GM23338 (cell line): ENCODE measurements around the gene FASN. TPM values are rescaled to one million over a fixed set of nuclear protein-coding genes. Genes with fewer than 3 reads are reported as not detected.

Experiments used
- ATAC-seq: fragments of 200-7000 bp; cut with Tn5 transposase; 3 replicates; pipeline ENCODE4 v1.9.1; 2020
- DNase-seq: peaks from one replicate; pipeline ENCODE4 v3.0.0-alpha.2; 2015; ENCODE audit warnings: low spot score
- H2AFZ ChIP-seq: fragments of 200-600 bp; sonication (generic); 2 replicates; pipeline ENCODE4 v1.8.0; 2016; ENCODE audit warnings: antibody characterized with exemption, mild to moderate bottlenecking, moderate library complexity
- H3F3A ChIP-seq: fragments of 200-600 bp; sonication (generic); replicated peaks from 2 replicates; pipeline ENCODE4 v1.8.0; 2017; ENCODE audit warnings: antibody characterized with exemption, mixed run types, low read depth
- H3K27ac ChIP-seq: fragments of 200-600 bp; sonication (generic); 2 replicates; pipeline ENCODE4 v1.6.1; 2016; ENCODE audit warnings: low read depth
- H3K27me3 ChIP-seq: fragments of 200-600 bp; sonication (generic); 2 replicates; pipeline ENCODE4 v1.8.0; 2016; ENCODE audit warnings: mild to moderate bottlenecking, mixed run types, moderate library complexity; ENCODE audit not compliant: insufficient read depth
- H3K36me3 ChIP-seq: fragments of 200-600 bp; sonication (generic); 2 replicates; pipeline ENCODE4 v1.8.0; 2016; ENCODE audit warnings: mild to moderate bottlenecking; ENCODE audit not compliant: insufficient read depth
- H3K4me1 ChIP-seq: fragments of 200-600 bp; sonication (generic); 2 replicates; pipeline ENCODE4 v1.8.0; 2016; ENCODE audit warnings: mild to moderate bottlenecking, moderate library complexity; ENCODE audit not compliant: insufficient read depth
- H3K4me2 ChIP-seq: fragments of 200-600 bp; sonication (generic); 2 replicates; pipeline ENCODE4 v1.7.1; 2017; ENCODE audit warnings: mixed run types
- H3K4me3 ChIP-seq: fragments of 200-600 bp; sonication (generic); 2 replicates; pipeline ENCODE4 v1.6.1; 2016; ENCODE audit warnings: mixed run types
- H3K79me2 ChIP-seq: fragments of 200-600 bp; sonication (generic); replicated peaks from 2 replicates; pipeline ENCODE4 v1.8.0; 2017; ENCODE audit warnings: mild to moderate bottlenecking; ENCODE audit not compliant: insufficient read depth
- H3K9me2 ChIP-seq: fragments of 200-600 bp; sonication (generic); 2 replicates; pipeline ENCODE4 v1.8.0; 2017; ENCODE audit not compliant: insufficient read depth
- H4K20me1 ChIP-seq: fragments of 200-600 bp; sonication (generic); replicated peaks from 2 replicates; pipeline ENCODE4 v1.8.0; 2017; ENCODE audit warnings: mild to moderate bottlenecking; ENCODE audit not compliant: insufficient read depth
- H3K27ac Mint-ChIP-seq: 2 replicates; pipeline ENCODE4 v1.8.0; 2020; ENCODE audit warnings: inconsistent platforms, mild to moderate bottlenecking, moderate library complexity, mixed read lengths
- H3K27me3 Mint-ChIP-seq: 3 replicates; pipeline ENCODE4 v1.8.0; 2022; ENCODE audit warnings: low read depth, mild to moderate bottlenecking, moderate library complexity, mixed read lengths, inconsistent platforms; ENCODE audit not compliant: insufficient read depth, poor library complexity
- H3K36me3 Mint-ChIP-seq: 3 replicates; pipeline ENCODE4 v1.8.0; 2021; ENCODE audit warnings: low read depth, mild to moderate bottlenecking, inconsistent platforms, moderate library complexity, mixed read lengths
- H3K4me1 Mint-ChIP-seq: 3 replicates; pipeline ENCODE4 v1.8.0; 2020; ENCODE audit warnings: mild to moderate bottlenecking, inconsistent platforms, mixed read lengths
- H3K4me3 Mint-ChIP-seq: 3 replicates; pipeline ENCODE4 v1.8.0; 2021; ENCODE audit warnings: moderate library complexity, mild to moderate bottlenecking, inconsistent platforms, mixed read lengths
- H3K9me3 Mint-ChIP-seq: 3 replicates; pipeline ENCODE4 v1.8.0; 2020; ENCODE audit warnings: moderate library complexity, mild to moderate bottlenecking, inconsistent platforms, mixed read lengths
- CREB1 ChIP-seq: fragments of 250-450 bp; sonication (Bioruptor Pico); IDR thresholded peaks from 2 replicates; pipeline ENCODE4 v1.5.0; 2020; ENCODE audit warnings: low read depth, mild to moderate bottlenecking, moderate library complexity
- CTCF ChIP-seq, 2 experiments: fragments of 200-600 bp in 1 of 2; sonication (generic) in 1 of 2; conservative IDR thresholded peaks; 2 replicates each; pipeline versions ENCODE4 v1.5.1 to v1.6.1; 2016 to 2017; ENCODE audit warnings: antibody characterized with exemption in 2 of 2, low read depth in 2 of 2, mild to moderate bottlenecking in 2 of 2, moderate library complexity in 1 of 2
- ETS1 ChIP-seq: IDR thresholded peaks from 2 replicates; pipeline ENCODE4 v1.6.1; 2016; ENCODE audit warnings: antibody characterized with exemption
- EZH2phosphoT487 ChIP-seq: fragments of 200-600 bp; sonication (generic); IDR thresholded peaks from one replicate; pipeline ENCODE4 v1.8.1; 2018; ENCODE audit warnings: antibody characterized with exemption; ENCODE audit not compliant: unreplicated experiment
- JUNB ChIP-seq: IDR thresholded peaks from one replicate; pipeline ENCODE4 v1.6.1; 2016; ENCODE audit warnings: antibody characterized with exemption; ENCODE audit not compliant: unreplicated experiment
- NANOG ChIP-seq: IDR thresholded peaks from 2 replicates; pipeline ENCODE4 v1.6.1; 2016; ENCODE audit warnings: antibody characterized with exemption, borderline replicate concordance
- POLR2AphosphoS5 ChIP-seq: IDR thresholded peaks from 2 replicates; pipeline ENCODE4 v1.6.1; 2016; ENCODE audit warnings: antibody characterized with exemption, low read depth
- STAT1 ChIP-seq: IDR thresholded peaks from one replicate; pipeline ENCODE4 v1.6.1; 2016; ENCODE audit warnings: antibody characterized with exemption; ENCODE audit not compliant: unreplicated experiment
- ZNF331 ChIP-seq: fragments of 250-450 bp; sonication (Bioruptor Pico); IDR thresholded peaks from 2 replicates; pipeline ENCODE4 v1.5.0; 2020; ENCODE audit warnings: low read depth, mild to moderate bottlenecking, moderate library complexity
- ZNF462 ChIP-seq: fragments of 250-450 bp; sonication (Bioruptor Pico); IDR thresholded peaks from 2 replicates; pipeline ENCODE4 v1.5.0; 2020; ENCODE audit warnings: mild to moderate bottlenecking, moderate library complexity
- polyA plus RNA-seq: library from polyadenylated mRNA; unstranded; fragments of >200 nt; fragmentation: Nextera tagmentation; extraction: Ambion mirVana; gene quantifications from 2 replicates; pipeline ENCODE4 v1.2.1, GENCODE V29; 2016
- total RNA-seq: library from RNA; depleted of rRNA; stranded (reverse); fragments of >200 nt; shearing (Covaris generic); gene quantifications from 2 replicates; pipeline ENCODE4 v1.2.3, GENCODE V29; 2014

FASN gene
- total and polyA plus RNA-seq, 2 experiments from 2014 or later: 120 to 849 TPM

GRCh38 chr17:82101767-82102679 lies 4.0 kb upstream of the FASN start (continued):
- TF ChIP-seq CTCF (conservative IDR thresholded peaks at IDR 0.05; ENCODE audit: low read depth in 2 of 2): no peak
- no peak for TF ChIP-seq EZH2phosphoT487
- TF ChIP-seq ETS1: no peak
- TF ChIP-seq JUNB: no peak
- no peak for TF ChIP-seq POLR2AphosphoS5
- TF ChIP-seq STAT1: no peak
- TF ChIP-seq CREB1: no peak
- no peak for TF ChIP-seq ZNF331 (CRISPR knock-in tag)
- no peak for TF ChIP-seq NANOG

- Mint-ChIP-seq H3K9me3 (no peaks in the 10 kb centered on the region; the same call in 2 of the 3 replicates), H3K27me3 (peaks cover 32% of the 10 kb centered on the region), H3K36me3 (peaks cover 7% of the 10 kb centered on the region; the same call in 2 of the 3 replicates), H3K4me3 (no peak overlapping the region), H3K27ac (no peak overlapping the region), H3K4me1 (peaks cover 35% of the 10 kb centered on the region)
- no peak overlapping the region for H3K4me3 ChIP-seq
- H3K27ac ChIP-seq: no peak overlapping the region
- DNase-seq (no peak), ATAC-seq (no peak)
- H2AFZ ChIP-seq: no peak overlapping the region
- peak overlapping the region; percentile 32; the same call in 1 of the 2 replicates for H3K4me2 ChIP-seq
- H3K36me3 ChIP-seq: no peaks in the 10 kb centered on the region
- H3K27me3 ChIP-seq: no peaks in the 10 kb centered on the region
- H3K79me2 ChIP-seq: peaks cover 28% of the 10 kb centered on the region
- H3K9me2 ChIP-seq: no peaks in the 10 kb centered on the region
- no peak for TF ChIP-seq ZNF462 (CRISPR knock-in tag)
- 0 out of 2 replicates have a peak, but pooled peaks have one; percentile 19 for TF ChIP-seq POLR2AphosphoS5
- H4K20me1 ChIP-seq: peaks cover 7% of the 10 kb centered on the region
- 0 out of 2 replicates have a peak, but pooled peaks cover 14% of the 10 kb centered on the region for H3F3A ChIP-seq
- H3K4me1 ChIP-seq: peaks cover 47% of the 10 kb centered on the region
These were observed 3.3 kb upstream of the FASN start for GRCh38 chr17:82101301-82101715.
